HCT116 (cell line): ENCODE results near the gene ANKRD13D. TPM values are rescaled to one million over a fixed set of nuclear protein-coding genes. Genes with fewer than 3 reads are reported as not detected.

Experiments
- ATAC-seq: fragments of 200-7000 bp; cut with Tn5 transposase; 2 replicates; pipeline ENCODE4 v1.9.1; 2020; ENCODE audit warnings: mild to moderate bottlenecking, moderate library complexity
- BruUV-seq: library from RNA; stranded (reverse); fragments of 400-500 nt; replicated peaks from 2 replicates; lab custom pipeline; 2021; lab: Mats Ljungman, UMichigan
- CTCF ChIA-PET: fragments of 300-600 bp; sonication (Branson Sonifier 250); formaldehyde crosslinking; loops from one replicate; lab custom pipeline; 2021; ENCODE audit warnings: antibody characterized with exemption; lab: Charles Lee
- POLR2A ChIA-PET: fragments of 300-600, 350-600 bp; sonication (Branson Sonifier 250); formaldehyde crosslinking; loops from one replicate; lab custom pipeline; 2021; ENCODE audit warnings: antibody characterized with exemption; lab: Charles Lee
- RAD21 ChIA-PET, 2 experiments: fragments of 300-600 bp; sonication (Branson Sonifier 250); formaldehyde crosslinking; loops; one replicate each; lab custom pipeline; 2023; ENCODE audit warnings: low total read pairs in 2 of 2; ENCODE audit not compliant: uncharacterized antibody in 2 of 2, unreplicated experiment in 2 of 2, low non-redundant PET in 1 of 2; lab: Charles Lee
- DNase-seq: peaks from one replicate; pipeline ENCODE4 v3.0.0-alpha.2; 2010; ENCODE audit warnings: low read depth, low spot score
- H2AFZ ChIP-seq: fragments of 200-600 bp; shearing (Covaris generic), sonication (generic); 2 replicates; pipeline ENCODE4 v1.6.1; 2017; ENCODE audit warnings: low read depth, mixed run types, mixed read lengths, antibody characterized with exemption, low read length; ENCODE audit not compliant: poor library complexity, severe bottlenecking
- H3K27ac ChIP-seq: 2 replicates; pipeline ENCODE4 v1.5.1; 2012; ENCODE audit warnings: low read depth, low read length
- H3K27me3 ChIP-seq: fragments of 200-600 bp; sonication (generic); 2 replicates; pipeline ENCODE4 v1.6.1; 2016; ENCODE audit warnings: mixed run types, low read length, mixed read lengths; ENCODE audit not compliant: insufficient read depth
- H3K36me3 ChIP-seq, 2 experiments: fragments of 200-500 bp in 1 of 2; fragments of 200-600 bp in 1 of 2; sonication (Bioruptor generic) in 1 of 2; sonication (generic) in 1 of 2; 2 replicates each; pipeline versions ENCODE4 v1.5.1 to v1.6.1; 2014 to 2016; ENCODE audit warnings: low read length in 2 of 2, inconsistent platforms in 1 of 2, mixed read lengths in 1 of 2, mixed run types in 1 of 2; ENCODE audit not compliant: insufficient read depth in 2 of 2, control insufficient read depth in 1 of 2
- H3K4me1 ChIP-seq, 2 experiments: fragments of 200-600 bp in 1 of 2; sonication (generic) in 1 of 2; 2 replicates each; pipeline versions ENCODE4 v1.5.1 to v1.6.1; 2012 to 2017; ENCODE audit warnings: low read length in 2 of 2, inconsistent platforms in 1 of 2, mild to moderate bottlenecking in 1 of 2, mixed read lengths in 1 of 2, mixed run types in 1 of 2, moderate library complexity in 1 of 2; ENCODE audit not compliant: insufficient read depth in 2 of 2, control insufficient read depth in 1 of 2
- H3K4me2 ChIP-seq: fragments of 200-600 bp; sonication (generic); 2 replicates; pipeline ENCODE4 v1.6.1; 2017; ENCODE audit warnings: mixed run types, low read length, mixed read lengths
- H3K4me3 ChIP-seq, 2 experiments: fragments of 200-600 bp in 1 of 2; sonication (generic) in 1 of 2; replicated peaks in 1 of 2; 2 replicates each; pipeline ENCODE4 v1.5.1; 2011 to 2016; ENCODE audit warnings: low read length in 2 of 2, control low read depth in 1 of 2, low read depth in 1 of 2, mild to moderate bottlenecking in 1 of 2, mixed read lengths in 1 of 2, mixed run types in 1 of 2
- H3K79me2 ChIP-seq: fragments of 200-600 bp; sonication (generic); 2 replicates; pipeline ENCODE4 v1.6.1; 2017; ENCODE audit warnings: mild to moderate bottlenecking, mixed run types, low read length, moderate library complexity, mixed read lengths; ENCODE audit not compliant: insufficient read depth
- H3K9ac ChIP-seq: fragments of 200-600 bp; sonication (generic); 2 replicates; pipeline ENCODE4 v1.6.1; 2016; ENCODE audit warnings: low read length, mixed read lengths
- H3K9me2 ChIP-seq: fragments of 200-600 bp; sonication (generic), shearing (Covaris generic); 2 replicates; pipeline ENCODE4 v1.6.1; 2017; ENCODE audit warnings: mixed run types, mild to moderate bottlenecking, moderate library complexity; ENCODE audit not compliant: insufficient read depth
- H3K9me3 ChIP-seq, 2 experiments: fragments of 200-500 bp in 1 of 2; fragments of 200-600 bp in 1 of 2; sonication (Bioruptor generic) in 1 of 2; sonication (generic) in 1 of 2; 2 replicates each; pipeline ENCODE4 v1.6.1; 2014 to 2017; ENCODE audit warnings: low read length in 2 of 2, mixed read lengths in 2 of 2, inconsistent platforms in 1 of 2, low read depth in 1 of 2, mild to moderate bottlenecking in 1 of 2, mixed run types in 1 of 2, moderate library complexity in 1 of 2; ENCODE audit not compliant: control insufficient read depth in 1 of 2, insufficient read depth in 1 of 2
- H4K20me1 ChIP-seq: fragments of 200-600 bp; sonication (generic), shearing (Covaris generic); 2 replicates; pipeline ENCODE4 v1.6.1; 2017; ENCODE audit warnings: mixed run types, mild to moderate bottlenecking, moderate library complexity; ENCODE audit not compliant: insufficient read depth
- ATF3 ChIP-seq: IDR thresholded peaks from 2 replicates; pipeline ENCODE4 v1.6.1; 2012
- CBX3 ChIP-seq: IDR thresholded peaks from 2 replicates; pipeline ENCODE4 v1.6.1; 2012; ENCODE audit warnings: low read depth
- CEBPB ChIP-seq: IDR thresholded peaks from 2 replicates; pipeline ENCODE4 v1.6.1; 2012; ENCODE audit warnings: low read depth
- EGR1 ChIP-seq: IDR thresholded peaks from 2 replicates; pipeline ENCODE4 v1.6.1; 2012; ENCODE audit warnings: low read depth
- ELF1 ChIP-seq: IDR thresholded peaks from 2 replicates; pipeline ENCODE4 v1.6.1; 2012; ENCODE audit warnings: low read depth, borderline replicate concordance
- EZH2 ChIP-seq: fragments of 200-600 bp; sonication (generic); IDR thresholded peaks from 2 replicates; pipeline ENCODE4 v1.6.1; 2017; ENCODE audit warnings: antibody characterized with exemption, mixed run types
- EZH2phosphoT487 ChIP-seq: fragments of 200-600 bp; IDR thresholded peaks from 2 replicates; pipeline ENCODE4 v1.6.1; 2018; ENCODE audit warnings: antibody characterized with exemption, borderline replicate concordance
- FOSL1 ChIP-seq: IDR thresholded peaks from 2 replicates; pipeline ENCODE4 v1.6.1; 2012; ENCODE audit warnings: low read depth
- JUND ChIP-seq: IDR thresholded peaks from 2 replicates; pipeline ENCODE4 v1.6.1; 2012
- MAX ChIP-seq: IDR thresholded peaks from 2 replicates; pipeline ENCODE4 v1.6.1; 2012
- POLR2A ChIP-seq: IDR thresholded peaks from 2 replicates; pipeline ENCODE4 v1.7.0; 2011; ENCODE audit warnings: borderline replicate concordance; ENCODE audit not compliant: insufficient read depth, insufficient read length; ENCODE audit errors: extremely low read depth
- POLR2AphosphoS5 ChIP-seq: IDR thresholded peaks from 2 replicates; pipeline ENCODE4 v1.6.1; 2011; ENCODE audit warnings: mild to moderate bottlenecking, low read depth, low read length, moderate library complexity
- RAD21 ChIP-seq: IDR thresholded peaks from 2 replicates; pipeline ENCODE4 v1.6.1; 2012; ENCODE audit warnings: low read depth, mild to moderate bottlenecking
- SIN3A ChIP-seq: IDR thresholded peaks from 2 replicates; pipeline ENCODE4 v1.6.1; 2012; ENCODE audit warnings: low read depth
- SP1 ChIP-seq: IDR thresholded peaks from 2 replicates; pipeline ENCODE4 v1.6.1; 2012; ENCODE audit warnings: low read depth
- SRF ChIP-seq: IDR thresholded peaks from 2 replicates; pipeline ENCODE4 v1.6.1; 2012; ENCODE audit warnings: low read depth
- TCF7L2 ChIP-seq: IDR thresholded peaks from 2 replicates; pipeline ENCODE4 v1.7.0; 2011; ENCODE audit warnings: borderline replicate concordance, inconsistent platforms; ENCODE audit not compliant: insufficient read depth, insufficient read length; ENCODE audit errors: extremely low read depth
- YY1 ChIP-seq: IDR thresholded peaks from 2 replicates; pipeline ENCODE4 v1.6.1; 2011; ENCODE audit warnings: low read length, low read depth, moderate library complexity, mild to moderate bottlenecking; ENCODE audit not compliant: insufficient replicate concordance; ENCODE audit errors: extremely low read depth
- ZFX ChIP-seq: fragments of 450-650 bp; IDR thresholded peaks from 2 replicates; pipeline ENCODE4 v1.6.1; 2017
- ZNF274 ChIP-seq: fragments of 200-500 bp; sonication (Bioruptor generic); IDR thresholded peaks from 2 replicates; pipeline ENCODE4 v1.6.1; 2014; ENCODE audit warnings: mild to moderate bottlenecking, low read depth, low read length, inconsistent platforms
- intact Hi-C: fragments of 100-400 bp; cut with micrococcal nuclease; formaldehyde crosslinking; loops from 2 replicates; pipeline ENCODE4 v1.10.0; 2022
- total RNA-seq: library from RNA; stranded (reverse); gene quantifications from one replicate; pipeline ENCODE4 v1.2.1, GENCODE V29; 2021; ENCODE audit not compliant: unreplicated experiment
- TF ChIP-seq, protein P1 (sequence below): IDR thresholded peaks from 2 replicates; pipeline ENCODE4 v1.6.1; 2012; ENCODE audit warnings: low read depth
- TF ChIP-seq, protein P2 (sequence below): IDR thresholded peaks from 2 replicates; pipeline ENCODE4 v1.6.1; 2011; ENCODE audit warnings: mild to moderate bottlenecking, low read length, moderate library complexity; ENCODE audit not compliant: insufficient replicate concordance; ENCODE audit errors: extremely low read depth

ANKRD13D gene
- total RNA-seq, 1 experiment from 2014 or later: 61.1 TPM

DNA sequence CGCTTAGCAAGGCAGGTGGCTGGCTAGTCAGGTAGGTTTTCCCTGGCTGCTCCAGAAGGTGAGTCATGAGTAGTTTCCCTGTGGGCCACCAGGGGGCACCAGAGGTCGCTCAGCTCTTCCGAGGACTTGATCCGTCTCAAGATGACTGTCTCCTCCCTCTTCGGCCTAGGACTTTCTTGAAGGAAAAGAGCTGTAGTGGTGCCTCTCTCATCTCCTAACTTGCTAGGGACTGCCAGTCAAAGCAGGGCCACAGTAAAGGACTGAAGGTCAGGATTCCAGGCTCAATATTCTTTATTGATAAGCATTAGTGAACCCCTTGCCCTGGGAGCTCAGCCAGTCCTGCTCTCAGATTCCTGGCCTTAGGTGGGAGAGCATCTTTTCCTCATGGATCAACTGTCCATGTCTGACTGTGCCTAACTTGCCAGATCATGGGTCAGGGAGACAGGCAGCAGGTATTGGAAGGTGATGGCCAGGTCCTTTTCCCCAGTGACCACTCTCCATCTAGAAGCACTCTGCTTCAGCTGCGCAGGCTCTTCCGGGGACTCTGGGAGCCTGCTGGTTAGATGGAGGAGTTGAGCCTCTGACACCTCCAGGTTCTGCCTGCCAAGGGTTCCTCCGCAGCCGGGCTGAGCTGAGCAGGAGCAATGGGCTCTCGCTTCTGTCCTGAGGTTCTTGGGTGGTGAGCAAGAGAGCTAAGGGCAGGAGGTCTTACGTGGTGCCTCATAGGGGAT, 62.3 kb downstream of the ANKRD13D start:
- Histone ChIP-seq H3K79me2 (peaks cover 10% of the 10 kb centered on the region; the same call in 1 of the 2 replicates), H3K27me3 (no peaks in the 10 kb centered on the region), H3K9ac (peak overlapping the region; percentile 34), H3K4me1 (peaks cover 39 to 77% of the 10 kb centered on the region in 2 experiments), H3K9me3 (no peaks in the 10 kb centered on the region), H3K9me2 (no peaks in the 10 kb centered on the region), H3K27ac (peak overlapping the region; percentile 14), H3K4me3 (peak overlapping the region in 1 of 2 experiments; percentile 9; a peak in 1 of 4 replicates), H3K36me3 (no peaks in the 10 kb centered on the region), H4K20me1 (no peaks in the 10 kb centered on the region), H2AFZ (no peak overlapping the region), H3K4me2 (peak overlapping the region; percentile 41)
- DNase-seq (peak; percentile 62), ATAC-seq (peak; percentile 39)
- ChIA-PET POLR2A (interaction anchor here (1.1 to 8.1 kb wide), 2 partner anchors 24 to 35 kb away, joined by 3 to 210 read pairs; partner anchors contain the start of gene CLCF1), CTCF (interaction anchor here (0.6 to 16.6 kb wide), 13 partner anchors 13 to 296 kb away, joined by 3 to 456 read pairs (median 4); partner anchors contain the start of genes ANKRD13D, CLCF1, PPP1CA and RAD9A), RAD21 (interaction anchor here (0.5 to 2.2 kb wide), 5 partner anchors 22 to 90 kb away, joined by 3 to 20 read pairs (median 7); partner anchors contain the start of gene CLCF1 (in 1 of the 2))
- intact Hi-C loops: loop anchor here (1.0 to 5.0 kb wide), 3 partner anchors 31 to 155 kb away; partner anchors contain the start of gene TMEM134
- no TSS peak for BruUV-seq
- TF ChIP-seq SRF (no peak), ZFX (0 out of 2 replicates have a peak, but pooled peaks have one; percentile 19), SIN3A (no peak), POLR2A (no peak), ATF3 (no peak), CEBPB (no peak), FOSL1 (no peak), ELF1 (no peak), POLR2AphosphoS5 (peak; percentile 42; the same call in 1 of the 2 replicates), JUND (no peak), ZNF274 (no peak), EGR1 (no peak), SP1 (no peak), CBX3 (no peak), RAD21 (no peak), TCF7L2 (no peak), EZH2 (no peak), EZH2phosphoT487 (no peak), MAX (no peak), YY1 (peak; percentile 52)
- TF ChIP-seq, protein P1, sequence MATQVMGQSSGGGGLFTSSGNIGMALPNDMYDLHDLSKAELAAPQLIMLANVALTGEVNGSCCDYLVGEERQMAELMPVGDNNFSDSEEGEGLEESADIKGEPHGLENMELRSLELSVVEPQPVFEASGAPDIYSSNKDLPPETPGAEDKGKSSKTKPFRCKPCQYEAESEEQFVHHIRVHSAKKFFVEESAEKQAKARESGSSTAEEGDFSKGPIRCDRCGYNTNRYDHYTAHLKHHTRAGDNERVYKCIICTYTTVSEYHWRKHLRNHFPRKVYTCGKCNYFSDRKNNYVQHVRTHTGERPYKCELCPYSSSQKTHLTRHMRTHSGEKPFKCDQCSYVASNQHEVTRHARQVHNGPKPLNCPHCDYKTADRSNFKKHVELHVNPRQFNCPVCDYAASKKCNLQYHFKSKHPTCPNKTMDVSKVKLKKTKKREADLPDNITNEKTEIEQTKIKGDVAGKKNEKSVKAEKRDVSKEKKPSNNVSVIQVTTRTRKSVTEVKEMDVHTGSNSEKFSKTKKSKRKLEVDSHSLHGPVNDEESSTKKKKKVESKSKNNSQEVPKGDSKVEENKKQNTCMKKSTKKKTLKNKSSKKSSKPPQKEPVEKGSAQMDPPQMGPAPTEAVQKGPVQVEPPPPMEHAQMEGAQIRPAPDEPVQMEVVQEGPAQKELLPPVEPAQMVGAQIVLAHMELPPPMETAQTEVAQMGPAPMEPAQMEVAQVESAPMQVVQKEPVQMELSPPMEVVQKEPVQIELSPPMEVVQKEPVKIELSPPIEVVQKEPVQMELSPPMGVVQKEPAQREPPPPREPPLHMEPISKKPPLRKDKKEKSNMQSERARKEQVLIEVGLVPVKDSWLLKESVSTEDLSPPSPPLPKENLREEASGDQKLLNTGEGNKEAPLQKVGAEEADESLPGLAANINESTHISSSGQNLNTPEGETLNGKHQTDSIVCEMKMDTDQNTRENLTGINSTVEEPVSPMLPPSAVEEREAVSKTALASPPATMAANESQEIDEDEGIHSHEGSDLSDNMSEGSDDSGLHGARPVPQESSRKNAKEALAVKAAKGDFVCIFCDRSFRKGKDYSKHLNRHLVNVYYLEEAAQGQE: no peak
- TF ChIP-seq, protein P2, sequence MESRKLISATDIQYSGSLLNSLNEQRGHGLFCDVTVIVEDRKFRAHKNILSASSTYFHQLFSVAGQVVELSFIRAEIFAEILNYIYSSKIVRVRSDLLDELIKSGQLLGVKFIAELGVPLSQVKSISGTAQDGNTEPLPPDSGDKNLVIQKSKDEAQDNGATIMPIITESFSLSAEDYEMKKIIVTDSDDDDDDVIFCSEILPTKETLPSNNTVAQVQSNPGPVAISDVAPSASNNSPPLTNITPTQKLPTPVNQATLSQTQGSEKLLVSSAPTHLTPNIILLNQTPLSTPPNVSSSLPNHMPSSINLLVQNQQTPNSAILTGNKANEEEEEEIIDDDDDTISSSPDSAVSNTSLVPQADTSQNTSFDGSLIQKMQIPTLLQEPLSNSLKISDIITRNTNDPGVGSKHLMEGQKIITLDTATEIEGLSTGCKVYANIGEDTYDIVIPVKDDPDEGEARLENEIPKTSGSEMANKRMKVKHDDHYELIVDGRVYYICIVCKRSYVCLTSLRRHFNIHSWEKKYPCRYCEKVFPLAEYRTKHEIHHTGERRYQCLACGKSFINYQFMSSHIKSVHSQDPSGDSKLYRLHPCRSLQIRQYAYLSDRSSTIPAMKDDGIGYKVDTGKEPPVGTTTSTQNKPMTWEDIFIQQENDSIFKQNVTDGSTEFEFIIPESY: no peak
